HEK293 (cell line): ENCODE results near the gene DLGAP3.

ENCODE experiments used
- CTCF ChIA-PET: fragments of 350-600 bp; formaldehyde crosslinking; extraction: SDS; loops from one replicate; lab custom pipeline; 2021; ENCODE audit warnings: antibody characterized with exemption; lab: Yijun Ruan, JAX
- POLR2A ChIA-PET: fragments of 300-600 bp; formaldehyde crosslinking; extraction: SDS; loops from one replicate; lab custom pipeline; 2020; ENCODE audit warnings: antibody characterized with exemption, inconsistent platforms; lab: Yijun Ruan, JAX
- H3K27ac ChIP-seq: fragments of 200-500 bp; sonication (Bioruptor generic); 2 replicates; pipeline ENCODE4 v1.5.1; 2014; ENCODE audit warnings: low read depth, low read length, control low read depth, inconsistent platforms; ENCODE audit errors: extremely low read depth
- H3K36me3 ChIP-seq, 2 experiments: fragments of 200-500 bp in 1 of 2; sonication (Bioruptor generic) in 1 of 2; 1 replicate in 1 of 2; 2 replicates in 1 of 2; pipeline ENCODE4 v1.5.1; 2014 to 2017; ENCODE audit warnings: inconsistent platforms in 2 of 2, low read length in 2 of 2; ENCODE audit not compliant: control insufficient read depth in 2 of 2, insufficient read depth in 1 of 2
- H3K4me1 ChIP-seq: fragments of 200-500 bp; sonication (Bioruptor generic); 2 replicates; pipeline ENCODE4 v1.5.1; 2014; ENCODE audit warnings: mild to moderate bottlenecking, low read length, inconsistent platforms; ENCODE audit not compliant: control insufficient read depth, insufficient read depth
- H3K4me3 ChIP-seq: 2 replicates; pipeline ENCODE4 v1.5.1; 2011; ENCODE audit warnings: low read depth, mild to moderate bottlenecking, control low read depth, low read length, moderate library complexity
- H3K9me3 ChIP-seq: fragments of 200-500 bp; sonication (Bioruptor generic); 2 replicates; pipeline ENCODE4 v1.5.1; 2014; ENCODE audit warnings: low read depth, low read length, inconsistent platforms; ENCODE audit not compliant: control insufficient read depth, insufficient read depth
- GLI2 ChIP-seq: fragments of 450-650 bp; formaldehyde crosslinking; IDR thresholded peaks from 2 replicates; pipeline ENCODE4; 2017; ENCODE audit warnings: missing biosample characterization, missing genetic modification characterization, low read depth, borderline replicate concordance
- GLIS1 ChIP-seq: fragments of 450-650 bp; formaldehyde crosslinking; IDR thresholded peaks from 2 replicates; pipeline ENCODE4 v1.5.1; 2016; ENCODE audit warnings: missing biosample characterization, missing genetic modification characterization
- SCRT1 ChIP-seq: fragments of 450-650 bp; formaldehyde crosslinking; IDR thresholded peaks from 2 replicates; pipeline ENCODE4 v1.5.1; 2016; ENCODE audit warnings: missing biosample characterization, missing genetic modification characterization, borderline replicate concordance
- SP7 ChIP-seq: fragments of 450-650 bp; formaldehyde crosslinking; IDR thresholded peaks from 2 replicates; pipeline ENCODE4 v1.5.1; 2016; ENCODE audit warnings: missing biosample characterization, missing genetic modification characterization
- YY1 ChIP-seq: fragments of 450-650 bp; formaldehyde crosslinking; IDR thresholded peaks from 2 replicates; pipeline ENCODE4 v1.5.1; 2018; ENCODE audit warnings: missing biosample characterization, missing genetic modification characterization
- ZBTB20 ChIP-seq: fragments of 450-650 bp; formaldehyde crosslinking; IDR thresholded peaks from 2 replicates; pipeline ENCODE4 v1.5.1; 2016; ENCODE audit warnings: missing biosample characterization, missing genetic modification characterization
- ZBTB8A ChIP-seq: fragments of 450-650 bp; formaldehyde crosslinking; IDR thresholded peaks from 2 replicates; pipeline ENCODE4 v1.5.1; 2016; ENCODE audit warnings: missing biosample characterization, missing genetic modification characterization
- ZNF202 ChIP-seq: fragments of 450-650 bp; formaldehyde crosslinking; IDR thresholded peaks from 2 replicates; pipeline ENCODE4 v1.5.1; 2016; ENCODE audit warnings: missing biosample characterization, missing genetic modification characterization, borderline replicate concordance
- ZNF292 ChIP-seq: fragments of 450-650 bp; formaldehyde crosslinking; IDR thresholded peaks from 2 replicates; pipeline ENCODE4 v1.5.1; 2016; ENCODE audit warnings: low read depth, missing biosample characterization, missing genetic modification characterization, borderline replicate concordance
- ZNF311 ChIP-seq: fragments of 450-650 bp; formaldehyde crosslinking; IDR thresholded peaks from 2 replicates; pipeline ENCODE4 v1.5.1; 2017; ENCODE audit warnings: missing biosample characterization, missing genetic modification characterization, borderline replicate concordance
- ZNF426 ChIP-seq: fragments of 450-650 bp; formaldehyde crosslinking; IDR thresholded peaks from 2 replicates; pipeline ENCODE4 v1.5.1; 2017; ENCODE audit warnings: missing biosample characterization, missing genetic modification characterization, mild to moderate bottlenecking, inconsistent platforms, moderate library complexity
- ZNF558 ChIP-seq: fragments of 450-650 bp; formaldehyde crosslinking; IDR thresholded peaks from 2 replicates; pipeline ENCODE4 v1.5.1; 2016; ENCODE audit warnings: missing biosample characterization, missing genetic modification characterization
- ZNF623 ChIP-seq: fragments of 450-650 bp; formaldehyde crosslinking; IDR thresholded peaks from 2 replicates; pipeline ENCODE4 v1.5.1; 2016; ENCODE audit warnings: missing biosample characterization, missing genetic modification characterization
- ZNF624 ChIP-seq: fragments of 450-650 bp; formaldehyde crosslinking; IDR thresholded peaks from 2 replicates; pipeline ENCODE4 v1.5.1; 2017; ENCODE audit warnings: missing biosample characterization, missing genetic modification characterization
- ZNF664 ChIP-seq: fragments of 450-650 bp; formaldehyde crosslinking; IDR thresholded peaks from 2 replicates; pipeline ENCODE4 v1.5.1; 2016; ENCODE audit warnings: missing biosample characterization, missing genetic modification characterization
- ZNF677 ChIP-seq: fragments of 450-650 bp; IDR thresholded peaks from 2 replicates; pipeline ENCODE4 v1.5.0; 2018; ENCODE audit warnings: missing biosample characterization, mild to moderate bottlenecking, missing genetic modification characterization, moderate library complexity
- ZNF843 ChIP-seq: fragments of 450-650 bp; formaldehyde crosslinking; IDR thresholded peaks from 2 replicates; pipeline ENCODE4 v1.5.1; 2016; ENCODE audit warnings: missing biosample characterization, missing genetic modification characterization
- TF ChIP-seq, protein P1 (sequence below): fragments of 450-650 bp; formaldehyde crosslinking; IDR thresholded peaks from 2 replicates; pipeline ENCODE4 v1.5.1; 2016; ENCODE audit warnings: missing biosample characterization, missing genetic modification characterization, low read depth
- TF ChIP-seq, protein P2 (sequence below): fragments of 450-650 bp; IDR thresholded peaks from 2 replicates; pipeline ENCODE4 v1.5.1; 2018; ENCODE audit warnings: missing biosample characterization, mild to moderate bottlenecking, missing genetic modification characterization
- TF ChIP-seq, protein P3 (sequence below): fragments of 450-650 bp; formaldehyde crosslinking; IDR thresholded peaks from 2 replicates; pipeline ENCODE4 v1.5.1; 2016; ENCODE audit warnings: missing biosample characterization, missing genetic modification characterization
- TF ChIP-seq, protein P4 (sequence below): fragments of 450-650 bp; formaldehyde crosslinking; IDR thresholded peaks from 2 replicates; pipeline ENCODE4 v1.5.1; 2016; ENCODE audit warnings: missing biosample characterization, missing genetic modification characterization
- TF ChIP-seq, protein P5 (sequence below): fragments of 450-650 bp; formaldehyde crosslinking; IDR thresholded peaks from 2 replicates; pipeline ENCODE4 v1.5.1; 2016; ENCODE audit warnings: missing biosample characterization, missing genetic modification characterization
- TF ChIP-seq, protein P6 (sequence below): fragments of 450-650 bp; formaldehyde crosslinking; IDR thresholded peaks from 2 replicates; pipeline ENCODE4 v1.5.1; 2017; ENCODE audit warnings: missing biosample characterization, missing genetic modification characterization

DLGAP3 gene

DNA sequence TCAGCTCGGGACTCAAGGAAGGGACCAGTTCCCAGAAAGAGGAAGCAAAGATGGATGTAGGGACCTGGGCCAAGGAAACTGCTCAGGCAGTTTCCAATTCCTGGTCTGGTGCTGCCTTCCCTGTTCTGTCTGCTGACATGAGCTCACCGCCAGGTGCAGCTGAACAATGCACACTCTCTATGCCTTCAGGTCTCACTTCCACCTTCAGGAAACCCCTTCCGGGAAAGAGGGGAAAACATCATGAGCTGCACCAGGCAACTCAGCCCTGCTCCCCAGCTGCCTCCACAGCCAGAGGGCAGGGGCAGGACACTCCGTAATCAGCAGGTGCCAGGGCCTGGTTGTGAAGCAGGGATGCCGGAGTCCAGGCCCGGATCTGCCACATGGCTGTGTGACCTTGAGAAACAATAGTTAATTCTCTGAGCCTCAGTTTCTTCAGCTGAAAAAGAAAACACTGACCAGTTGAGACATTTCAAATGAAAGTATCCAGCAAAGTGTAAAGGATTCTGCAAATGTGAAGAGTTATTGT, 97.7 kb downstream of the DLGAP3 start:
- Histone ChIP-seq H3K36me3 (no peaks in the 10 kb centered on the region), H3K9me3 (no peaks in the 10 kb centered on the region), H3K27ac (no peak overlapping the region), H3K4me1 (no peaks in the 10 kb centered on the region), H3K4me3 (no peak overlapping the region)
- ChIA-PET POLR2A (interaction anchor here (0.6 kb wide), 1 partner anchor 811 kb away, joined by 3 read pairs; no protein-coding TSS in a partner anchor), CTCF (interaction anchor here (7.2 kb wide), 1 partner anchor 21 kb away, joined by 43 read pairs; no protein-coding TSS in a partner anchor)
- TF ChIP-seq ZNF558 (tag by site-specific recombination) (no peak), ZNF843 (tag by site-specific recombination) (no peak), SCRT1 (no peak), ZNF292 (no peak), ZNF202 (tag by site-specific recombination) (no peak), YY1 (tag by site-specific recombination) (no peak), ZNF664 (no peak), ZNF624 (tag by site-specific recombination) (no peak), ZBTB20 (tag by site-specific recombination) (no peak), GLIS1 (tag by site-specific recombination) (no peak), ZNF311 (tag by site-specific recombination) (no peak)
- TF ChIP-seq, protein P1, sequence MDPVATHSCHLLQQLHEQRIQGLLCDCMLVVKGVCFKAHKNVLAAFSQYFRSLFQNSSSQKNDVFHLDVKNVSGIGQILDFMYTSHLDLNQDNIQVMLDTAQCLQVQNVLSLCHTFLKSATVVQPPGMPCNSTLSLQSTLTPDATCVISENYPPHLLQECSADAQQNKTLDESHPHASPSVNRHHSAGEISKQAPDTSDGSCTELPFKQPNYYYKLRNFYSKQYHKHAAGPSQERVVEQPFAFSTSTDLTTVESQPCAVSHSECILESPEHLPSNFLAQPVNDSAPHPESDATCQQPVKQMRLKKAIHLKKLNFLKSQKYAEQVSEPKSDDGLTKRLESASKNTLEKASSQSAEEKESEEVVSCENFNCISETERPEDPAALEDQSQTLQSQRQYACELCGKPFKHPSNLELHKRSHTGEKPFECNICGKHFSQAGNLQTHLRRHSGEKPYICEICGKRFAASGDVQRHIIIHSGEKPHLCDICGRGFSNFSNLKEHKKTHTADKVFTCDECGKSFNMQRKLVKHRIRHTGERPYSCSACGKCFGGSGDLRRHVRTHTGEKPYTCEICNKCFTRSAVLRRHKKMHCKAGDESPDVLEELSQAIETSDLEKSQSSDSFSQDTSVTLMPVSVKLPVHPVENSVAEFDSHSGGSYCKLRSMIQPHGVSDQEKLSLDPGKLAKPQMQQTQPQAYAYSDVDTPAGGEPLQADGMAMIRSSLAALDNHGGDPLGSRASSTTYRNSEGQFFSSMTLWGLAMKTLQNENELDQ (tag by site-specific recombination), result no peak
- TF ChIP-seq, protein P2, sequence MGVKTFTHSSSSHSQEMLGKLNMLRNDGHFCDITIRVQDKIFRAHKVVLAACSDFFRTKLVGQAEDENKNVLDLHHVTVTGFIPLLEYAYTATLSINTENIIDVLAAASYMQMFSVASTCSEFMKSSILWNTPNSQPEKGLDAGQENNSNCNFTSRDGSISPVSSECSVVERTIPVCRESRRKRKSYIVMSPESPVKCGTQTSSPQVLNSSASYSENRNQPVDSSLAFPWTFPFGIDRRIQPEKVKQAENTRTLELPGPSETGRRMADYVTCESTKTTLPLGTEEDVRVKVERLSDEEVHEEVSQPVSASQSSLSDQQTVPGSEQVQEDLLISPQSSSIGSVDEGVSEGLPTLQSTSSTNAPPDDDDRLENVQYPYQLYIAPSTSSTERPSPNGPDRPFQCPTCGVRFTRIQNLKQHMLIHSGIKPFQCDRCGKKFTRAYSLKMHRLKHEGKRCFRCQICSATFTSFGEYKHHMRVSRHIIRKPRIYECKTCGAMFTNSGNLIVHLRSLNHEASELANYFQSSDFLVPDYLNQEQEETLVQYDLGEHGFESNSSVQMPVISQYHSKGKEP (tag by site-specific recombination), result no peak
- TF ChIP-seq, protein P3, sequence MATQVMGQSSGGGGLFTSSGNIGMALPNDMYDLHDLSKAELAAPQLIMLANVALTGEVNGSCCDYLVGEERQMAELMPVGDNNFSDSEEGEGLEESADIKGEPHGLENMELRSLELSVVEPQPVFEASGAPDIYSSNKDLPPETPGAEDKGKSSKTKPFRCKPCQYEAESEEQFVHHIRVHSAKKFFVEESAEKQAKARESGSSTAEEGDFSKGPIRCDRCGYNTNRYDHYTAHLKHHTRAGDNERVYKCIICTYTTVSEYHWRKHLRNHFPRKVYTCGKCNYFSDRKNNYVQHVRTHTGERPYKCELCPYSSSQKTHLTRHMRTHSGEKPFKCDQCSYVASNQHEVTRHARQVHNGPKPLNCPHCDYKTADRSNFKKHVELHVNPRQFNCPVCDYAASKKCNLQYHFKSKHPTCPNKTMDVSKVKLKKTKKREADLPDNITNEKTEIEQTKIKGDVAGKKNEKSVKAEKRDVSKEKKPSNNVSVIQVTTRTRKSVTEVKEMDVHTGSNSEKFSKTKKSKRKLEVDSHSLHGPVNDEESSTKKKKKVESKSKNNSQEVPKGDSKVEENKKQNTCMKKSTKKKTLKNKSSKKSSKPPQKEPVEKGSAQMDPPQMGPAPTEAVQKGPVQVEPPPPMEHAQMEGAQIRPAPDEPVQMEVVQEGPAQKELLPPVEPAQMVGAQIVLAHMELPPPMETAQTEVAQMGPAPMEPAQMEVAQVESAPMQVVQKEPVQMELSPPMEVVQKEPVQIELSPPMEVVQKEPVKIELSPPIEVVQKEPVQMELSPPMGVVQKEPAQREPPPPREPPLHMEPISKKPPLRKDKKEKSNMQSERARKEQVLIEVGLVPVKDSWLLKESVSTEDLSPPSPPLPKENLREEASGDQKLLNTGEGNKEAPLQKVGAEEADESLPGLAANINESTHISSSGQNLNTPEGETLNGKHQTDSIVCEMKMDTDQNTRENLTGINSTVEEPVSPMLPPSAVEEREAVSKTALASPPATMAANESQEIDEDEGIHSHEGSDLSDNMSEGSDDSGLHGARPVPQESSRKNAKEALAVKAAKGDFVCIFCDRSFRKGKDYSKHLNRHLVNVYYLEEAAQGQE, result no peak

DNA sequence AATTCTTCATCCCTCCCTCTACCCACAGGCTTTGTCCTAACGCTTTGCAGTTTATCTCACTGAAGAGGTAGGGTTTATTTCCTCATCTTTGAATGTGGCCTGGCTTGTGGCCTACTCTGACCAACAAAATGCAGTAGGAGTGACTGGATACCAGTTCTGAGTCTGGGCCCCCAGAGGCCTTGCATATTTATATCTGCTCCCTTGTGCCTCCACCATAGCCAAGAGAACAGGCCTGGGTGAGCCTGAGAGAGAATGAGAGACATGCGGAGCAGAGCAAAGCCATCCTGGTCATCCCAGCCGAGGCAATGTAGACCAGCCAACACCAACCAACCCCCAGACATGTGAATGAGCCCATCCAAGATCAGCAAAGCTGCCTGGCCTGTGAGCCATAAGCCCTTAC, 100.2 kb downstream of the DLGAP3 start:
- H3K4me3 ChIP-seq, result no peak overlapping the region
- ChIA-PET POLR2A (no interaction called here), CTCF (no interaction called here)
- H3K4me1 ChIP-seq, result no peaks in the 10 kb centered on the region
- no peaks in the 10 kb centered on the region for H3K9me3 ChIP-seq
- H3K27ac ChIP-seq, result no peak overlapping the region
- H3K36me3 ChIP-seq, result no peaks in the 10 kb centered on the region
- TF ChIP-seq GLI2 (tag by site-specific recombination), result no peak
- no peak for TF ChIP-seq ZBTB8A
- TF ChIP-seq ZNF426 (tag by site-specific recombination), result no peak
- TF ChIP-seq SP7 (tag by site-specific recombination), result no peak
- no peak for TF ChIP-seq ZNF623 (tag by site-specific recombination)
- TF ChIP-seq, protein P4, sequence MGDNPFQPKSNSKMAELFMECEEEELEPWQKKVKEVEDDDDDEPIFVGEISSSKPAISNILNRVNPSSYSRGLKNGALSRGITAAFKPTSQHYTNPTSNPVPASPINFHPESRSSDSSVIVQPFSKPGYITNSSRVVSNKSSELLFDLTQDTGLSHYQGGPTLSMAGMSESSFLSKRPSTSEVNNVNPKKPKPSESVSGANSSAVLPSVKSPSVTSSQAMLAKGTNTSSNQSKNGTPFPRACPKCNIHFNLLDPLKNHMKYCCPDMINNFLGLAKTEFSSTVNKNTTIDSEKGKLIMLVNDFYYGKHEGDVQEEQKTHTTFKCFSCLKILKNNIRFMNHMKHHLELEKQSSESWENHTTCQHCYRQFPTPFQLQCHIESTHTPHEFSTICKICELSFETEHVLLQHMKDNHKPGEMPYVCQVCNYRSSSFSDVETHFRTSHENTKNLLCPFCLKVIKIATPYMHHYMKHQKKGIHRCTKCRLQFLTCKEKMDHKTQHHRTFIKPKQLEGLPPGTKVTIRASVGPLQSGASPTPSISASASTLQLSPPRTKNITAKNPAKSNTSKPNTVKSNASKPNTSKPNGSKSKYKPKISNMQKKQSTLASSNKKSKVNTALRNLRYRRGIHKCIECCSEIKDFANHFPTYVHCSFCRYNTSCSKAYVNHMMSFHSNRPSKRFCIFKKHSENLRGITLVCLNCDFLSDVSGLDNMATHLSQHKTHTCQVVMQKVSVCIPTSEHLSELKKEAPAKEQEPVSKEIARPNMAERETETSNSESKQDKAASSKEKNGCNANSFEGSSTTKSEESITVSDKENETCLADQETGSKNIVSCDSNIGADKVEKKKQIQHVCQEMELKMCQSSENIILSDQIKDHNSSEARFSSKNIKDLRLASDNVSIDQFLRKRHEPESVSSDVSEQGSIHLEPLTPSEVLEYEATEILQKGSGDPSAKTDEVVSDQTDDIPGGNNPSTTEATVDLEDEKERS (tag by site-specific recombination), result no peak
- TF ChIP-seq, protein P5, sequence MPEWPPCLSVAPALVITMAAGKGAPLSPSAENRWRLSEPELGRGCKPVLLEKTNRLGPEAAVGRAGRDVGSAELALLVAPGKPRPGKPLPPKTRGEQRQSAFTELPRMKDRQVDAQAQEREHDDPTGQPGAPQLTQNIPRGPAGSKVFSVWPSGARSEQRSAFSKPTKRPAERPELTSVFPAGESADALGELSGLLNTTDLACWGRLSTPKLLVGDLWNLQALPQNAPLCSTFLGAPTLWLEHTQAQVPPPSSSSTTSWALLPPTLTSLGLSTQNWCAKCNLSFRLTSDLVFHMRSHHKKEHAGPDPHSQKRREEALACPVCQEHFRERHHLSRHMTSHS, result no peak
- TF ChIP-seq, protein P6, sequence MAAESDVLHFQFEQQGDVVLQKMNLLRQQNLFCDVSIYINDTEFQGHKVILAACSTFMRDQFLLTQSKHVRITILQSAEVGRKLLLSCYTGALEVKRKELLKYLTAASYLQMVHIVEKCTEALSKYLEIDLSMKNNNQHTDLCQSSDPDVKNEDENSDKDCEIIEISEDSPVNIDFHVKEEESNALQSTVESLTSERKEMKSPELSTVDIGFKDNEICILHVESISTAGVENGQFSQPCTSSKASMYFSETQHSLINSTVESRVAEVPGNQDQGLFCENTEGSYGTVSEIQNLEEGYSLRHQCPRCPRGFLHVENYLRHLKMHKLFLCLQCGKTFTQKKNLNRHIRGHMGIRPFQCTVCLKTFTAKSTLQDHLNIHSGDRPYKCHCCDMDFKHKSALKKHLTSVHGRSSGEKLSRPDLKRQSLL (tag by site-specific recombination), result no peak
- TF ChIP-seq ZNF677 (tag by site-specific recombination), result no peak
